ENCODE data around the gene WDR27.
A peak's percentile ranks its signal among the peaks of the same experiment; 100 is the strongest.

The WDR27 gene

GRCh38 chr6:169589699-169590257 is 112.1 kb downstream of the WDR27 start:
- Histone ChIP-seq H3K36me3 (replicated peaks; ENCODE audit: insufficient read depth, low read length) (no peaks in the 10 kb centered on the region), H3K9ac (ENCODE audit: low read length) (no peak overlapping the region), H3K4me1 (ENCODE audit: low read length) (no peaks in the 10 kb centered on the region), H3K9me3 (replicated peaks; ENCODE audit: insufficient read depth, low read length) (no peaks in the 10 kb centered on the region), H4K20me1 (ENCODE audit: insufficient read depth, low read length) (no peaks in the 10 kb centered on the region), H3K79me2 (ENCODE audit: low read length) (no peaks in the 10 kb centered on the region), H3F3A (ENCODE audit: insufficient read depth, low read length) (no peaks in the 10 kb centered on the region), H2AFZ (ENCODE audit: low read length) (no peak overlapping the region), H3K4me2 (ENCODE audit: low read depth, low read length) (no peak overlapping the region), H3K4me3 (ENCODE audit: low read length) (no peak overlapping the region), H3K9me2 (replicated peaks; ENCODE audit: insufficient read depth, low read length) (no peaks in the 10 kb centered on the region), H3K27me3 (replicated peaks; ENCODE audit: insufficient read depth, low read length) (no peaks in the 10 kb centered on the region), H3K27ac (ENCODE audit: low read length) (peak overlapping the region; percentile 32; the same call in 1 of the 2 replicates)
- DNase-seq: peak; percentile 10
- TF ChIP-seq CTCF (IDR thresholded peaks at IDR 0.05; ENCODE audit: low read length) (no peak), EZH2 (optimal IDR thresholded peaks at IDR 0.05; ENCODE audit: low read depth, low read length) (no peak), EZH2phosphoT487 (IDR thresholded peaks at IDR 0.05; ENCODE audit: low read length) (no peak)

GRCh38 chr6:169589293-169589692 is 112.5 kb downstream of the WDR27 start:
- Histone ChIP-seq H3K9ac (ENCODE audit: low read length) (no peak overlapping the region), H3K27ac (ENCODE audit: low read length) (peak overlapping the region; percentile 32; the same call in 1 of the 2 replicates), H3K79me2 (ENCODE audit: low read length) (no peaks in the 10 kb centered on the region), H3K9me3 (replicated peaks; ENCODE audit: insufficient read depth, low read length) (no peaks in the 10 kb centered on the region), H3K9me2 (replicated peaks; ENCODE audit: insufficient read depth, low read length) (no peaks in the 10 kb centered on the region), H3K36me3 (replicated peaks; ENCODE audit: insufficient read depth, low read length) (no peaks in the 10 kb centered on the region), H3K4me2 (ENCODE audit: low read depth, low read length) (no peak overlapping the region), H2AFZ (ENCODE audit: low read length) (no peak overlapping the region), H3K4me3 (ENCODE audit: low read length) (no peak overlapping the region), H4K20me1 (ENCODE audit: insufficient read depth, low read length) (no peaks in the 10 kb centered on the region), H3K27me3 (replicated peaks; ENCODE audit: insufficient read depth, low read length) (no peaks in the 10 kb centered on the region), H3F3A (ENCODE audit: insufficient read depth, low read length) (no peaks in the 10 kb centered on the region), H3K4me1 (ENCODE audit: low read length) (no peaks in the 10 kb centered on the region)
- TF ChIP-seq EZH2 (optimal IDR thresholded peaks at IDR 0.05; ENCODE audit: low read depth, low read length) (no peak), EZH2phosphoT487 (IDR thresholded peaks at IDR 0.05; ENCODE audit: low read length) (no peak), CTCF (IDR thresholded peaks at IDR 0.05; ENCODE audit: low read length) (no peak)
- DNase-seq: no peak

- H3K27ac ChIP-seq (ENCODE audit: low read length): no peak overlapping the region
- DNase-seq: no peak
- no peaks in the 10 kb centered on the region for H3K36me3 ChIP-seq (replicated peaks; ENCODE audit: insufficient read depth, low read length)
- no peaks in the 10 kb centered on the region for H4K20me1 ChIP-seq (ENCODE audit: insufficient read depth, low read length)
- H3K4me1 ChIP-seq (ENCODE audit: low read length): no peaks in the 10 kb centered on the region
- no peaks in the 10 kb centered on the region for H3K79me2 ChIP-seq (ENCODE audit: low read length)
- H3F3A ChIP-seq (ENCODE audit: insufficient read depth, low read length): no peaks in the 10 kb centered on the region
- H3K9me3 ChIP-seq (replicated peaks; ENCODE audit: insufficient read depth, low read length): no peaks in the 10 kb centered on the region
- no peak overlapping the region for H3K9ac ChIP-seq (ENCODE audit: low read length)
- H3K9me2 ChIP-seq (replicated peaks; ENCODE audit: insufficient read depth, low read length): no peaks in the 10 kb centered on the region
- no peak overlapping the region for H2AFZ ChIP-seq (ENCODE audit: low read length)
- H3K27me3 ChIP-seq (replicated peaks; ENCODE audit: insufficient read depth, low read length): no peaks in the 10 kb centered on the region
- no peak overlapping the region for H3K4me2 ChIP-seq (ENCODE audit: low read depth, low read length)
- TF ChIP-seq CTCF (IDR thresholded peaks at IDR 0.05; ENCODE audit: low read length) (no peak), EZH2phosphoT487 (IDR thresholded peaks at IDR 0.05; ENCODE audit: low read length) (no peak), EZH2 (optimal IDR thresholded peaks at IDR 0.05; ENCODE audit: low read depth, low read length) (no peak)
- H3K4me3 ChIP-seq (ENCODE audit: low read length): no peak overlapping the region
Observed at GRCh38 chr6:169587975-169588374, 113.9 kb downstream of the WDR27 start.
